ENCODE results near the gene BEND6.

DNA sequence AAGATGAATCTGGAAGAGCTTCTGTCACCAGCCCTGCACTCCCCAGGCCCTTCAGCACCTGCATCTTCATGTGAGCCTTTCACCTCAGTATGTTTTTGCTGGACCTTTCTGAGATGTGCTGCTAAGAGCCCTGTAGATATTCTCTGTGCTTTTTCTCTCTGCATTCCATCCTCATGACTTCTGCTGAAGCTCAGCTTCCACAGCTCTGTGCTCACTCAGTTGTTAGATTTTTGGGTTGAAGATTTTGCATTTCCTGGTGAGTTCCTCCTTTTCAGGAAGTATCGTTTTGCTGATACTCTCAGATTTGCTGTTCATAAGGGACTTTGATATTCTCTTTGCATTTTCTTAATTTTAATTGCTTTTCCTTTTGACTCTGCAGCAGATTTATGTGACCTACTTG lies 109.9 kb downstream of the BEND6 start:
- no peak for TF ChIP-seq POLR2A (IDR thresholded peaks at IDR 0.05)
- TF ChIP-seq, protein P1, sequence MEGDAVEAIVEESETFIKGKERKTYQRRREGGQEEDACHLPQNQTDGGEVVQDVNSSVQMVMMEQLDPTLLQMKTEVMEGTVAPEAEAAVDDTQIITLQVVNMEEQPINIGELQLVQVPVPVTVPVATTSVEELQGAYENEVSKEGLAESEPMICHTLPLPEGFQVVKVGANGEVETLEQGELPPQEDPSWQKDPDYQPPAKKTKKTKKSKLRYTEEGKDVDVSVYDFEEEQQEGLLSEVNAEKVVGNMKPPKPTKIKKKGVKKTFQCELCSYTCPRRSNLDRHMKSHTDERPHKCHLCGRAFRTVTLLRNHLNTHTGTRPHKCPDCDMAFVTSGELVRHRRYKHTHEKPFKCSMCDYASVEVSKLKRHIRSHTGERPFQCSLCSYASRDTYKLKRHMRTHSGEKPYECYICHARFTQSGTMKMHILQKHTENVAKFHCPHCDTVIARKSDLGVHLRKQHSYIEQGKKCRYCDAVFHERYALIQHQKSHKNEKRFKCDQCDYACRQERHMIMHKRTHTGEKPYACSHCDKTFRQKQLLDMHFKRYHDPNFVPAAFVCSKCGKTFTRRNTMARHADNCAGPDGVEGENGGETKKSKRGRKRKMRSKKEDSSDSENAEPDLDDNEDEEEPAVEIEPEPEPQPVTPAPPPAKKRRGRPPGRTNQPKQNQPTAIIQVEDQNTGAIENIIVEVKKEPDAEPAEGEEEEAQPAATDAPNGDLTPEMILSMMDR (IDR thresholded peaks at IDR 0.05), result no peak

Data from lower leg skin (tissue), 3 donors.